ENCODE results near the gene CEP170. TPM values are rescaled to one million over a fixed set of nuclear protein-coding genes. Genes with fewer than 3 reads are reported as not detected.

CEP170 gene
- total RNA-seq, 2 experiments from 2014 or later: 44.2 to 51.5 TPM

Other genes starting within 250 kb of the CEP170 start
- gene SDCCAG8, start 760 bp upstream of the CEP170 start, total RNA-seq: 10 to 100 TPM; 20.7 to 23.2 TPM